Measurements from ENCODE around the gene CYGB.

CYGB gene

DNA sequence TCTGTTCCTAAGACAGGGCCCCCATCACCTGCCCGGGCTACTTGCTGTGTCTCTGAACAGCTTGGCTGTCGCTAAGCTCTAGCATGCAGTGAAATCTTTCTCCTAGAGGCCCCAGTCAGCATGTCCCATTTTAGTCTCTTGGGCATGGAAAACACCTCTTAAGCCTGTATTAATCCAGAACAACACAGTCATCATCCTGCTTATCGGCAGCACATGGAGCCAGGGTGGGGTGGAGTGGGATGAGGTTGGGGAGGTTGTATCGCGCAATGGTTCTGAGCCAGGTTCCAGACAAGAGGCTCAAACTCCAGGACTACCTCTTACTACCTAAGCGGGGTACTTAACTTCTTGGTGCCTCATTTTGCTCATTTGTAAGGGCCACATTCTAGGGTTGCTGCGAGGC lies 40.4 kb upstream of the CYGB start:
- no peak for TF ChIP-seq MYC (IDR thresholded peaks at IDR 0.05; ENCODE audit: low read depth, low read length)
- TF ChIP-seq, protein P1, sequence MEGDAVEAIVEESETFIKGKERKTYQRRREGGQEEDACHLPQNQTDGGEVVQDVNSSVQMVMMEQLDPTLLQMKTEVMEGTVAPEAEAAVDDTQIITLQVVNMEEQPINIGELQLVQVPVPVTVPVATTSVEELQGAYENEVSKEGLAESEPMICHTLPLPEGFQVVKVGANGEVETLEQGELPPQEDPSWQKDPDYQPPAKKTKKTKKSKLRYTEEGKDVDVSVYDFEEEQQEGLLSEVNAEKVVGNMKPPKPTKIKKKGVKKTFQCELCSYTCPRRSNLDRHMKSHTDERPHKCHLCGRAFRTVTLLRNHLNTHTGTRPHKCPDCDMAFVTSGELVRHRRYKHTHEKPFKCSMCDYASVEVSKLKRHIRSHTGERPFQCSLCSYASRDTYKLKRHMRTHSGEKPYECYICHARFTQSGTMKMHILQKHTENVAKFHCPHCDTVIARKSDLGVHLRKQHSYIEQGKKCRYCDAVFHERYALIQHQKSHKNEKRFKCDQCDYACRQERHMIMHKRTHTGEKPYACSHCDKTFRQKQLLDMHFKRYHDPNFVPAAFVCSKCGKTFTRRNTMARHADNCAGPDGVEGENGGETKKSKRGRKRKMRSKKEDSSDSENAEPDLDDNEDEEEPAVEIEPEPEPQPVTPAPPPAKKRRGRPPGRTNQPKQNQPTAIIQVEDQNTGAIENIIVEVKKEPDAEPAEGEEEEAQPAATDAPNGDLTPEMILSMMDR (IDR thresholded peaks at IDR 0.05; ENCODE audit: low read depth, low read length): no peak
- TF ChIP-seq, protein P2, sequence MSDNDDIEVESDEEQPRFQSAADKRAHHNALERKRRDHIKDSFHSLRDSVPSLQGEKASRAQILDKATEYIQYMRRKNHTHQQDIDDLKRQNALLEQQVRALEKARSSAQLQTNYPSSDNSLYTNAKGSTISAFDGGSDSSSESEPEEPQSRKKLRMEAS (IDR thresholded peaks at IDR 0.05; ENCODE audit: low read depth, low read length): no peak
- no peak for TF ChIP-seq POLR2A (IDR thresholded peaks at IDR 0.05; ENCODE audit: extremely low read depth, insufficient read length)
- DNase-seq (ENCODE audit: low read depth): no peak

DNA sequence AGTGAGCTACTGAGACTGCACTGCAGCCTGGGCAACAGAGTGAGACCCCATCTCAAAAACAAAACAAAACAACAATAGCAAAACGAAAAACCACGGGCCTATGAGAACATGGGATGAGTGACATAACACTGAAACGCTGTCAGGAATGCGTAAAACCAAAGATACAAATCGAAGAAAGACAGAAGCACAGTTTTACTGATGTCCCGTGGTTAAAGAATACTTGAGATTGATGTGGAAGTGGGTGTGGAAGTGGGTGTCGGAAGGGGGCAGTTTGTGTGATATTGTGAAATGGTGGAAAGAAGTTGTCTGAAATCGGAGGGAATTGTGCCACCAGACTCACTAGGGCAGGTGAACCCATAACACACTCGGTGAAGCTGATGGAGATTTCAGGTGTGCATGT lies 38.7 kb upstream of the CYGB start:
- TF ChIP-seq, protein P1 (IDR thresholded peaks at IDR 0.05; ENCODE audit: low read depth, low read length): no peak
- TF ChIP-seq POLR2A (IDR thresholded peaks at IDR 0.05; ENCODE audit: extremely low read depth, insufficient read length): no peak
- TF ChIP-seq, protein P2 (IDR thresholded peaks at IDR 0.05; ENCODE audit: low read depth, low read length): no peak
- TF ChIP-seq MYC (IDR thresholded peaks at IDR 0.05; ENCODE audit: low read depth, low read length): no peak
- DNase-seq (ENCODE audit: low read depth): no peak
- H3K4me3 ChIP-seq (ENCODE audit: low read depth, low read length): no peak overlapping the region

More for the DNA sequence above, 40.4 kb upstream of the CYGB start:
- no peak overlapping the region for H3K4me3 ChIP-seq (ENCODE audit: low read depth, low read length)

DNA sequence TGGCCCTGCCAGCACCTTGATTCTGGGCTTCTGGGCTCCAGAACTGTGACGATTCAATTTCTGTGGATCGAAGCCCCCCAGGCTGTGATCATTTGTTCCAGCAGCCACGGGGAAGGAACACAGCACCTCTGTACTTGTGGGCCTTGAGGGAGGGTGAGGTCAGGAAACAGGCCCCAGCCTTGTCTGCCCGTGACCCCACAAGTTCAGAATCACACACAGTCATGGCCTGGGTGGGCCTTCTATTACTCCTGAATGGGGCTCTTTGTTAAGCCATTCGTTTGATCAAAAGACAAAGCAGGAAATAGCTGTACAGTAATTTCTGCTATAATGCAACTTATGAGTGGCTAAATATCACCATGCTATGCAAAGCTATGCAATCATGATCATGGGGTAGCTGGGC lies 38.1 kb upstream of the CYGB start:
- TF ChIP-seq, protein P2 (IDR thresholded peaks at IDR 0.05; ENCODE audit: low read depth, low read length): no peak
- TF ChIP-seq POLR2A (IDR thresholded peaks at IDR 0.05; ENCODE audit: extremely low read depth, insufficient read length): no peak
- no peak for TF ChIP-seq MYC (IDR thresholded peaks at IDR 0.05; ENCODE audit: low read depth, low read length)
- TF ChIP-seq, protein P1 (IDR thresholded peaks at IDR 0.05; ENCODE audit: low read depth, low read length): no peak
- no peak overlapping the region for H3K4me3 ChIP-seq (ENCODE audit: low read depth, low read length)
- no peak for DNase-seq (ENCODE audit: low read depth)

DNA sequence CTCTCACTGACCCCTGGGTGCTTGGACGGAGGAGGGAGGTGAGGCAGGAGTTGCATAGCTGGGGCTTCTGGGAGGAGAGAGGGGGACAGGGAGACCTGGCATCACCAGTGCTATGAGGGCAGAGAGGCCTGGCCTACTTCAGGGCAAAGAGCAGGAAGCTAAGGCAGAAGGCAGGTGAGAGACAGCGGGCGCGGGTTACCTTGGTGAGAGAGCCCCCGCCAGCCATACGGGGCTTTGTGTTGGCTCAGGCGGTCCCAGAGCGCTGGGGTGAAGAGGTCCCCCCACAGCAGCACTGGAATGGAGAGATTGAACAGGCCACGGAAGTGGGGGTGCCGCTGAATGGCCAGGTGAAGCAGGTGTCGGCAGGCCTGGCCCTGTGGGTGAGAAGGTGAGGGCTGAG lies 36.7 kb upstream of the CYGB start:
- TF ChIP-seq, protein P1 (IDR thresholded peaks at IDR 0.05; ENCODE audit: low read depth, low read length): no peak
- TF ChIP-seq, protein P2 (IDR thresholded peaks at IDR 0.05; ENCODE audit: low read depth, low read length): no peak
- no peak for TF ChIP-seq POLR2A (IDR thresholded peaks at IDR 0.05; ENCODE audit: extremely low read depth, insufficient read length)
- no peak for TF ChIP-seq MYC (IDR thresholded peaks at IDR 0.05; ENCODE audit: low read depth, low read length)
- no peak overlapping the region for H3K4me3 ChIP-seq (ENCODE audit: low read depth, low read length)
- DNase-seq (ENCODE audit: low read depth): no peak

DNA sequence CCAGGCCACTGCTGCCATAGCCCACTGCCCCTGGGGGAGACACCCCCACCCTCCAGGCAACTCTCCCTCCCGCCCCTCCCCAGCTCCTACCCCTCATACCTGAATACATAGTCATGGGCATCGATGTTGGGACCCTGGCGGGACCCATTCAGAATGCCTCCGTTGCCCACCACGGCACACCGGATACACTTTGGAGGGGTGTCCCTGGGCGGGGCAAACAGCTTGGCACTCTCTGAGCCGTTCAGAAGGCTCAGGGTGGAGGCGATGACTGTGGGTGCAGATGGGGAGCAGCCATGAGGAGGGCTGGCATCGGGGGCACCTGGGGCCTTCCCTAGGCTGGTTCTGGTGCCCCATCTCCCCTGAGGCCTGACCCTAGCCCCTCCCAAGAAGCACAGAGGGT lies 35.6 kb upstream of the CYGB start:
- H3K4me3 ChIP-seq (ENCODE audit: low read depth, low read length): no peak overlapping the region
- TF ChIP-seq, protein P2 (IDR thresholded peaks at IDR 0.05; ENCODE audit: low read depth, low read length): no peak
- TF ChIP-seq MYC (IDR thresholded peaks at IDR 0.05; ENCODE audit: low read depth, low read length): no peak
- TF ChIP-seq, protein P1 (IDR thresholded peaks at IDR 0.05; ENCODE audit: low read depth, low read length): no peak
- no peak for TF ChIP-seq POLR2A (IDR thresholded peaks at IDR 0.05; ENCODE audit: extremely low read depth, insufficient read length)
- DNase-seq (ENCODE audit: low read depth): no peak
